HepG2 (cell line): ENCODE results near the gene NEU4. TPM values are rescaled to one million over a fixed set of nuclear protein-coding genes. Genes with fewer than 3 reads are reported as not detected.

Experiments
- FOXO1 ChIP-seq: sonication (generic); formaldehyde crosslinking; IDR thresholded peaks from 2 replicates; pipeline ENCODE4 v1.4.0; 2020; ENCODE audit warnings: missing genetic modification reagents
- HMG20A ChIP-seq: IDR thresholded peaks from 2 replicates; pipeline ENCODE4 v1.6.1; 2016; ENCODE audit warnings: borderline replicate concordance
- KLF15 ChIP-seq: sonication (generic); formaldehyde crosslinking; IDR thresholded peaks from 2 replicates; pipeline ENCODE4 v1.8.1; 2023; ENCODE audit warnings: borderline replicate concordance, mild to moderate bottlenecking, inconsistent platforms, missing genetic modification reagents, mixed read lengths
- MTF1 ChIP-seq: sonication (generic); formaldehyde crosslinking; IDR thresholded peaks from 2 replicates; pipeline ENCODE4 v1.5.0; 2020; ENCODE audit warnings: missing genetic modification reagents
- REXO4 ChIP-seq: sonication (generic); formaldehyde crosslinking; IDR thresholded peaks from 2 replicates; pipeline ENCODE4 v1.8.0; 2022; ENCODE audit warnings: missing genetic modification reagents, mild to moderate bottlenecking, borderline replicate concordance
- SIX4 ChIP-seq: sonication (generic); formaldehyde crosslinking; IDR thresholded peaks from 2 replicates; pipeline ENCODE4 v1.4.0; 2020; ENCODE audit warnings: missing genetic modification reagents
- TEAD2 ChIP-seq: sonication (generic); formaldehyde crosslinking; IDR thresholded peaks from 2 replicates; pipeline ENCODE4 v1.9.0; 2021; ENCODE audit warnings: missing genetic modification reagents
- ZNF430 ChIP-seq: sonication (generic); formaldehyde crosslinking; IDR thresholded peaks from 2 replicates; pipeline ENCODE4 v1.9.0; 2021; ENCODE audit warnings: mild to moderate bottlenecking, missing genetic modification reagents
- ZNF776 ChIP-seq: sonication (generic); formaldehyde crosslinking; IDR thresholded peaks from 2 replicates; pipeline ENCODE4 v1.4.0; 2020; ENCODE audit warnings: mild to moderate bottlenecking, missing genetic modification reagents
- ZSCAN31 ChIP-seq: sonication (generic); formaldehyde crosslinking; IDR thresholded peaks from 2 replicates; pipeline ENCODE4 v1.5.0; 2020; ENCODE audit warnings: low read depth, mild to moderate bottlenecking, missing genetic modification reagents
- polyA plus RNA-seq, 8 experiments: library from polyadenylated mRNA; depleted of rRNA in 3 of 8; stranded (reverse) in 7 of 8; unstranded in 1 of 8; fragments of >200 nt; fragmentation: Illumina TruSeq in 4 of 8; extraction: Trizol in 4 of 8; gene quantifications; 2 replicates each; pipeline versions ENCODE4 v1.2.1 to v1.2.3, GENCODE V29; 2011 to 2016; ENCODE audit warnings: low read depth in 4 of 8, missing spikeins in 1 of 8, mixed read lengths in 1 of 8; ENCODE audit not compliant: insufficient read depth in 1 of 8
- total RNA-seq, 5 experiments: library from RNA; depleted of rRNA; stranded (reverse); fragments of >200 nt; fragmentation: Illumina TruSeq; extraction: Trizol; gene quantifications; 2 replicates each; pipeline ENCODE4 v1.2.3, GENCODE V29; 2016; ENCODE audit warnings: low read depth in 1 of 5
- TF ChIP-seq, protein P1 (sequence below): sonication (generic); formaldehyde crosslinking; IDR thresholded peaks from 2 replicates; pipeline ENCODE4 v1.4.0; 2020; ENCODE audit warnings: mild to moderate bottlenecking, missing genetic modification reagents
- TF ChIP-seq, protein P2 (sequence below): sonication (generic); formaldehyde crosslinking; IDR thresholded peaks from 2 replicates; pipeline ENCODE4 v1.4.0; 2020; ENCODE audit warnings: low read depth, mild to moderate bottlenecking, missing genetic modification reagents
- TF ChIP-seq, protein P3 (sequence below): sonication (generic); formaldehyde crosslinking; IDR thresholded peaks from 2 replicates; pipeline ENCODE4 v1.8.0; 2022; ENCODE audit warnings: missing genetic modification reagents, mild to moderate bottlenecking, borderline replicate concordance
- TF ChIP-seq, protein P4 (sequence below): sonication (generic); formaldehyde crosslinking; IDR thresholded peaks from 2 replicates; pipeline ENCODE4 v1.5.1; 2020; ENCODE audit warnings: missing genetic modification reagents, mild to moderate bottlenecking, borderline replicate concordance
- TF ChIP-seq, protein P5 (sequence below): sonication (generic); formaldehyde crosslinking; IDR thresholded peaks from 2 replicates; pipeline ENCODE4 v1.4.0; 2020; ENCODE audit warnings: missing genetic modification reagents

The NEU4 gene
- total and polyA plus RNA-seq, 2 of the 13 experiments (the other 11 are each of a cell fraction or from before 2014, with no cell fraction given): 53.5 to 107 TPM

DNA sequence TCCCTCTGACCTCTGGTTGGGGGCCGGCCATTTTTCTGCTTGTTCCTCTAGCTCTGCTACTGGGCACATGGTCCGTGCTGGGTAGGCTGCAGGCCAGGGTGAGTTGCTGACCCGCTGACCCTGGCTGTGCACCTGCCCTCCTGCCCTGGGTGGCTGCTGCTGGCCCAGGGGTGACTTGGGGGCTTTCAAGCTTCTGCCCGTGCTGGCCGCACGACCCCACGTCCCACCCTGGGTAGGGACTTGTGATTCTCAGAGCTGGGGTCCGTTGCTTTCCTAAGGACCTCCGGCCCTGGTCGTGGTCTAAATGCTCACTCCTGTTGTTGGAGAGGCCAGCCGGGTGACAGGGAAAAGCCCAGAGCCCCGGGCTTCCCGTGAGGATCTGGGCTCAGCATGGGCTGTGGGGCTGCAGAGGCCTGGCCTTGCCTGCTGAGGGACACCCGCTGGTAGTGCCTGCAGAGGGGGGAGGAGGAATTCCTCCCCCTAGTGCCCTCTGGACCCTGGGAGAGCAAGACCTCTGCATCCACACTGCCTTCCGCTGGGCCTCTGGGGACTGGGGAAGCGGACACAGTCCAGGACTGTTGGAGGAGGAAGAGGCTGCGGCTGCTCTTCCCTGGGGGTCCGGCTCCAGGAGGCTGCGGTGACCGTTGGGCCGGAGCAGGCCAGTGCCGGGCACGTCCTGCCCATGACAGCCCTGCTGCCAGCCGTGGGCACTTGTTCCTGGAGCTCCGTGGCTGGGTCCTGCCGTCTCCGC lies 38.6 kb upstream of the NEU4 start (continued):
- TF ChIP-seq ZSCAN31 (CRISPR knock-in tag): peak; percentile 90; the same call in 1 of the 2 replicates
- TF ChIP-seq, protein P1, sequence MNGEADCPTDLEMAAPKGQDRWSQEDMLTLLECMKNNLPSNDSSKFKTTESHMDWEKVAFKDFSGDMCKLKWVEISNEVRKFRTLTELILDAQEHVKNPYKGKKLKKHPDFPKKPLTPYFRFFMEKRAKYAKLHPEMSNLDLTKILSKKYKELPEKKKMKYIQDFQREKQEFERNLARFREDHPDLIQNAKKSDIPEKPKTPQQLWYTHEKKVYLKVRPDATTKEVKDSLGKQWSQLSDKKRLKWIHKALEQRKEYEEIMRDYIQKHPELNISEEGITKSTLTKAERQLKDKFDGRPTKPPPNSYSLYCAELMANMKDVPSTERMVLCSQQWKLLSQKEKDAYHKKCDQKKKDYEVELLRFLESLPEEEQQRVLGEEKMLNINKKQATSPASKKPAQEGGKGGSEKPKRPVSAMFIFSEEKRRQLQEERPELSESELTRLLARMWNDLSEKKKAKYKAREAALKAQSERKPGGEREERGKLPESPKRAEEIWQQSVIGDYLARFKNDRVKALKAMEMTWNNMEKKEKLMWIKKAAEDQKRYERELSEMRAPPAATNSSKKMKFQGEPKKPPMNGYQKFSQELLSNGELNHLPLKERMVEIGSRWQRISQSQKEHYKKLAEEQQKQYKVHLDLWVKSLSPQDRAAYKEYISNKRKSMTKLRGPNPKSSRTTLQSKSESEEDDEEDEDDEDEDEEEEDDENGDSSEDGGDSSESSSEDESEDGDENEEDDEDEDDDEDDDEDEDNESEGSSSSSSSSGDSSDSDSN (CRISPR knock-in tag): peak; percentile 98
- TF ChIP-seq, protein P2, sequence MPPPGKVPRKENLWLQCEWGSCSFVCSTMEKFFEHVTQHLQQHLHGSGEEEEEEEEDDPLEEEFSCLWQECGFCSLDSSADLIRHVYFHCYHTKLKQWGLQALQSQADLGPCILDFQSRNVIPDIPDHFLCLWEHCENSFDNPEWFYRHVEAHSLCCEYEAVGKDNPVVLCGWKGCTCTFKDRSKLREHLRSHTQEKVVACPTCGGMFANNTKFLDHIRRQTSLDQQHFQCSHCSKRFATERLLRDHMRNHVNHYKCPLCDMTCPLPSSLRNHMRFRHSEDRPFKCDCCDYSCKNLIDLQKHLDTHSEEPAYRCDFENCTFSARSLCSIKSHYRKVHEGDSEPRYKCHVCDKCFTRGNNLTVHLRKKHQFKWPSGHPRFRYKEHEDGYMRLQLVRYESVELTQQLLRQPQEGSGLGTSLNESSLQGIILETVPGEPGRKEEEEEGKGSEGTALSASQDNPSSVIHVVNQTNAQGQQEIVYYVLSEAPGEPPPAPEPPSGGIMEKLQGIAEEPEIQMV (CRISPR knock-in tag): peak; percentile 5; the same call in 1 of the 2 replicates
- TF ChIP-seq REXO4: peak; percentile 57; the same call in 1 of the 2 replicates
- peak; percentile 86 for TF ChIP-seq SIX4 (CRISPR knock-in tag)
- no peak; the same call in 1 of the 2 replicates for TF ChIP-seq TEAD2 (CRISPR knock-in tag)
- peak; percentile 81 for TF ChIP-seq HMG20A
- TF ChIP-seq, protein P3, sequence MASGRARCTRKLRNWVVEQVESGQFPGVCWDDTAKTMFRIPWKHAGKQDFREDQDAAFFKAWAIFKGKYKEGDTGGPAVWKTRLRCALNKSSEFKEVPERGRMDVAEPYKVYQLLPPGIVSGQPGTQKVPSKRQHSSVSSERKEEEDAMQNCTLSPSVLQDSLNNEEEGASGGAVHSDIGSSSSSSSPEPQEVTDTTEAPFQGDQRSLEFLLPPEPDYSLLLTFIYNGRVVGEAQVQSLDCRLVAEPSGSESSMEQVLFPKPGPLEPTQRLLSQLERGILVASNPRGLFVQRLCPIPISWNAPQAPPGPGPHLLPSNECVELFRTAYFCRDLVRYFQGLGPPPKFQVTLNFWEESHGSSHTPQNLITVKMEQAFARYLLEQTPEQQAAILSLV: peak; percentile 50; the same call in 1 of the 2 replicates
- TF ChIP-seq, protein P4, sequence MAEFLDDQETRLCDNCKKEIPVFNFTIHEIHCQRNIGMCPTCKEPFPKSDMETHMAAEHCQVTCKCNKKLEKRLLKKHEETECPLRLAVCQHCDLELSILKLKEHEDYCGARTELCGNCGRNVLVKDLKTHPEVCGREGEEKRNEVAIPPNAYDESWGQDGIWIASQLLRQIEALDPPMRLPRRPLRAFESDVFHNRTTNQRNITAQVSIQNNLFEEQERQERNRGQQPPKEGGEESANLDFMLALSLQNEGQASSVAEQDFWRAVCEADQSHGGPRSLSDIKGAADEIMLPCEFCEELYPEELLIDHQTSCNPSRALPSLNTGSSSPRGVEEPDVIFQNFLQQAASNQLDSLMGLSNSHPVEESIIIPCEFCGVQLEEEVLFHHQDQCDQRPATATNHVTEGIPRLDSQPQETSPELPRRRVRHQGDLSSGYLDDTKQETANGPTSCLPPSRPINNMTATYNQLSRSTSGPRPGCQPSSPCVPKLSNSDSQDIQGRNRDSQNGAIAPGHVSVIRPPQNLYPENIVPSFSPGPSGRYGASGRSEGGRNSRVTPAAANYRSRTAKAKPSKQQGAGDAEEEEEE: no peak; the same call in 1 of the 2 replicates
- TF ChIP-seq ZNF776 (CRISPR knock-in tag): peak; percentile 67
- peak; percentile 99 for TF ChIP-seq ZNF430 (CRISPR knock-in tag)
- peak; percentile 93 for TF ChIP-seq FOXO1 (CRISPR knock-in tag)
- no peak for TF ChIP-seq MTF1 (CRISPR knock-in tag)
- TF ChIP-seq KLF15 (CRISPR knock-in tag): peak; percentile 67; the same call in 1 of the 2 replicates
- TF ChIP-seq, protein P5, sequence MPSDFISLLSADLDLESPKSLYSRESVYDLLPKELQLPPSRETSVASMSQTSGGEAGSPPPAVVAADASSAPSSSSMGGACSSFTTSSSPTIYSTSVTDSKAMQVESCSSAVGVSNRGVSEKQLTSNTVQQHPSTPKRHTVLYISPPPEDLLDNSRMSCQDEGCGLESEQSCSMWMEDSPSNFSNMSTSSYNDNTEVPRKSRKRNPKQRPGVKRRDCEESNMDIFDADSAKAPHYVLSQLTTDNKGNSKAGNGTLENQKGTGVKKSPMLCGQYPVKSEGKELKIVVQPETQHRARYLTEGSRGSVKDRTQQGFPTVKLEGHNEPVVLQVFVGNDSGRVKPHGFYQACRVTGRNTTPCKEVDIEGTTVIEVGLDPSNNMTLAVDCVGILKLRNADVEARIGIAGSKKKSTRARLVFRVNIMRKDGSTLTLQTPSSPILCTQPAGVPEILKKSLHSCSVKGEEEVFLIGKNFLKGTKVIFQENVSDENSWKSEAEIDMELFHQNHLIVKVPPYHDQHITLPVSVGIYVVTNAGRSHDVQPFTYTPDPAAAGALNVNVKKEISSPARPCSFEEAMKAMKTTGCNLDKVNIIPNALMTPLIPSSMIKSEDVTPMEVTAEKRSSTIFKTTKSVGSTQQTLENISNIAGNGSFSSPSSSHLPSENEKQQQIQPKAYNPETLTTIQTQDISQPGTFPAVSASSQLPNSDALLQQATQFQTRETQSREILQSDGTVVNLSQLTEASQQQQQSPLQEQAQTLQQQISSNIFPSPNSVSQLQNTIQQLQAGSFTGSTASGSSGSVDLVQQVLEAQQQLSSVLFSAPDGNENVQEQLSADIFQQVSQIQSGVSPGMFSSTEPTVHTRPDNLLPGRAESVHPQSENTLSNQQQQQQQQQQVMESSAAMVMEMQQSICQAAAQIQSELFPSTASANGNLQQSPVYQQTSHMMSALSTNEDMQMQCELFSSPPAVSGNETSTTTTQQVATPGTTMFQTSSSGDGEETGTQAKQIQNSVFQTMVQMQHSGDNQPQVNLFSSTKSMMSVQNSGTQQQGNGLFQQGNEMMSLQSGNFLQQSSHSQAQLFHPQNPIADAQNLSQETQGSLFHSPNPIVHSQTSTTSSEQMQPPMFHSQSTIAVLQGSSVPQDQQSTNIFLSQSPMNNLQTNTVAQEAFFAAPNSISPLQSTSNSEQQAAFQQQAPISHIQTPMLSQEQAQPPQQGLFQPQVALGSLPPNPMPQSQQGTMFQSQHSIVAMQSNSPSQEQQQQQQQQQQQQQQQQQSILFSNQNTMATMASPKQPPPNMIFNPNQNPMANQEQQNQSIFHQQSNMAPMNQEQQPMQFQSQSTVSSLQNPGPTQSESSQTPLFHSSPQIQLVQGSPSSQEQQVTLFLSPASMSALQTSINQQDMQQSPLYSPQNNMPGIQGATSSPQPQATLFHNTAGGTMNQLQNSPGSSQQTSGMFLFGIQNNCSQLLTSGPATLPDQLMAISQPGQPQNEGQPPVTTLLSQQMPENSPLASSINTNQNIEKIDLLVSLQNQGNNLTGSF: 0 out of 2 replicates have a peak, but pooled peaks have one; percentile 32
